Midbrain (tissue), 1 donor: ENCODE results near the gene TIMD4.
"Not testable (repeated sequence)": the region's sequence is repeated elsewhere in the genome, so short reads cannot be mapped to it uniquely, and the experiment has no call there.

Experiments
- DNase-seq: peaks from one replicate; lab custom pipeline; 2025; lab: John Stamatoyannopoulos, UW

Gene TIMD4

GRCh38 chr5:156963125-156963524 is at the start of gene TIMD4:
TSS of gene TIMD4 (minus strand) at chr5:156963226. CDS start at chr5:156963198, 28 bp downstream.
- no peak for DNase-seq

- DNase-seq = no peak
Observed at GRCh38 chr5:157006262-157006661, 43.2 kb upstream of the TIMD4 start.

GRCh38 chr5:157004893-157005551 is 42.0 kb upstream of the TIMD4 start:
- DNase-seq = no peak

- DNase-seq = no peak
Observed at GRCh38 chr5:156991714-156992113, 28.7 kb upstream of the TIMD4 start.

GRCh38 chr5:156984064-156984463 is 21.0 kb upstream of the TIMD4 start:
- no peak for DNase-seq

GRCh38 chr5:156981481-156981880 is 18.5 kb upstream of the TIMD4 start:
- DNase-seq = no peak

- DNase-seq = no peak
Observed at GRCh38 chr5:156974328-156974727, 11.3 kb upstream of the TIMD4 start.

- DNase-seq = no peak
Observed at GRCh38 chr5:156971848-156972525, 9.0 kb upstream of the TIMD4 start.

GRCh38 chr5:156971415-156971814 is 8.4 kb upstream of the TIMD4 start:
- DNase-seq = no peak

- not testable (repeated sequence) for DNase-seq
Observed at GRCh38 chr5:156967386-156967785, 4.4 kb upstream of the TIMD4 start.

- DNase-seq = no peak
Observed at GRCh38 chr5:156956321-156956720, 6.7 kb downstream of the TIMD4 start.

- no peak for DNase-seq
Observed at GRCh38 chr5:156951359-156951758, 11.7 kb downstream of the TIMD4 start.

- no peak for DNase-seq
Observed at GRCh38 chr5:156950716-156951115, 12.3 kb downstream of the TIMD4 start.

GRCh38 chr5:156949424-156949823 is 13.6 kb downstream of the TIMD4 start:
- DNase-seq = no peak

- DNase-seq = no peak
Observed at GRCh38 chr5:156947925-156948324, 15.1 kb downstream of the TIMD4 start.

- no peak for DNase-seq
Observed at GRCh38 chr5:156942064-156942463, 21.0 kb downstream of the TIMD4 start.

GRCh38 chr5:156940462-156940861 is 22.6 kb downstream of the TIMD4 start:
- not testable (repeated sequence) for DNase-seq

- DNase-seq = no peak
Observed at GRCh38 chr5:156936972-156937371, 26.1 kb downstream of the TIMD4 start.

- DNase-seq = peak; percentile 50
Observed at GRCh38 chr5:156934450-156935211, 28.4 kb downstream of the TIMD4 start.

- no peak for DNase-seq
Observed at GRCh38 chr5:156929366-156929948, 33.6 kb downstream of the TIMD4 start.

- DNase-seq = no peak
Observed at GRCh38 chr5:156927545-156927944, 35.5 kb downstream of the TIMD4 start.

GRCh38 chr5:156925767-156926166 is 37.3 kb downstream of the TIMD4 start:
- DNase-seq = not testable (repeated sequence)
